Measurements from ENCODE around the gene GBA2.

Gene GBA2

GRCh38 chr9:35763803-35764202 is 14.8 kb upstream of the GBA2 start:
- peak; percentile 40 for DNase-seq

GRCh38 chr9:35763181-35763580 is 14.2 kb upstream of the GBA2 start:
- no peak for DNase-seq

DNA sequence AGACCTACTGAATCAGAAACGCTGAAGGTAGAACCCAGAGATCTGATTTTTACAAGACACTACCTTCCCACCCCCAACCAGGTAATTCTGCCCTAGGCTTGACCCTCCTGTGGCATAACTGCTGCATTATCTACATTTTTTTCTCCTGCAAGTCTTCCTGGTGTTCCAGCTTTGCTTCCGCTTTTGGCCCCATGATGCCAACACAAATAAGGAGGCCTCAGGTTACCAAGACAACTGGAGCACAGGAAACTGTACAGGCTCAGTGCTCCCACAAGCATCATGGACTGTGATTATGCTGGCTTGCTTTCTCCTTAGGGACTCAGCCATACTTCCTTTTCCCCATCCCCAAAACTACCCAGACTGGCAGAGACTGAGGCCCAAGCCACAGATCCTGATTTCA is 11.6 kb upstream of the GBA2 start:
- no peak for DNase-seq

- no peak for DNase-seq
Measured at GRCh38 chr9:35759795-35760194, 10.8 kb upstream of the GBA2 start.

DNA sequence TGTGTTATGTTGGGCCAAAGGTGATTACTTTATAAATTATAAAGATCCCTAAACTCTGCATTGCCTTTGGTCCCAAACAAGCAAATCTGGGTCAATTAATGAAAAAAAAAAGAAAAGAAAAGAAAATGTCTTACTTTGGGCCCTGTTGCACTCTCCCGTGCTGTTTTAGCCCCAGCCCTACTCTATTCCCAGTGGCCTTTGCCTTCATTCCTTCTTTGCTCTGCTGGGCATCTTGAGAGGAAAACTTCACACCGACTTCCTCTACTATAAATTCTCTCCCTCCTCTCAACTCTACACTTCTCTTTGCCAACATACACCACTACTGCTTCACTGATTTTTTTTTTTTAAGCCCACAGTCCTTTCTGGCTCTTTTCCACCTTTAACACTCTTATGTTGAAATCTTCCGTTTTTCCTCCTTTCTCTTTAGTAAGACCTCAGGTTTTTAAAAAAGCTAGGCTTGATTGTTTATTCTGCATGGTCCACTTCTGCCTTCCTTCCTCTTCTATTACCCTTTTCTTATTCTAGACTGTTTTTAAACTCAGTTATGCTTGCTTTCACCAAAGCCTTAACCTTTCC is 9.5 kb upstream of the GBA2 start:
- DNase-seq = no peak

GRCh38 chr9:35757892-35758275 is 8.9 kb upstream of the GBA2 start:
- peak; percentile 31 for DNase-seq

DNA sequence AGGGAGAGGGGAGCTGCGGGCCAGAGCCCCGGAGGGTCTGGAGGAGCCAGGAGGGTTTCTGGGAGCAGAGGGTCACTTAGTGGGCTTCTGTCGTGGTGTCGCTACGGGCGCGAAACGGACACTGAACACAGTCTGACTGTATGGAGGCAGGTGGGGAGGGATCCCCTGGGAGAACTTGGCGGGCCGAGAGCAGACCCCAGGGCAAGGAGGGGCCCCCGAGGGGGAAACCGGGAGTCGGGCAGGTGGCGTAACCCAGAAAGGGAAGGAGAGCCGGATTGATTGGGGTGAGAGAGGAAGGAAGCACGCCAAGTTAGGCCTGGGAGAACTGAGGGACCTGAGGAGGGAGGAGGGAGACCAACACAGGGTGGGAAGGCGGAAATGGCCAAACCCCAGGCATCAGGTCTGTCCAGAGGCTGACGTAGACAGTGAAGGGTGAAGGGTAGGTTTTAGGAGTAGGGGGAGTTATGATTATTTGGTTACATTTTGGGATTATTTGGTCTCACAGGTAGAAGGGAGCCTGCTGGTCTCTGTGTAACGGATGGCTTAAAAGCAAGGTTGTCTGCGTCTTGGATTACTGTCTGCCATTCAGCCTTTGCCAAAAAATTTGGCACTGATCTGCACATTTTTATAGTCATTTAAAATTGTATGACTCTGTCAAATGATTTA is 8.3 kb upstream of the GBA2 start:
- peak; percentile 74 for DNase-seq

DNA sequence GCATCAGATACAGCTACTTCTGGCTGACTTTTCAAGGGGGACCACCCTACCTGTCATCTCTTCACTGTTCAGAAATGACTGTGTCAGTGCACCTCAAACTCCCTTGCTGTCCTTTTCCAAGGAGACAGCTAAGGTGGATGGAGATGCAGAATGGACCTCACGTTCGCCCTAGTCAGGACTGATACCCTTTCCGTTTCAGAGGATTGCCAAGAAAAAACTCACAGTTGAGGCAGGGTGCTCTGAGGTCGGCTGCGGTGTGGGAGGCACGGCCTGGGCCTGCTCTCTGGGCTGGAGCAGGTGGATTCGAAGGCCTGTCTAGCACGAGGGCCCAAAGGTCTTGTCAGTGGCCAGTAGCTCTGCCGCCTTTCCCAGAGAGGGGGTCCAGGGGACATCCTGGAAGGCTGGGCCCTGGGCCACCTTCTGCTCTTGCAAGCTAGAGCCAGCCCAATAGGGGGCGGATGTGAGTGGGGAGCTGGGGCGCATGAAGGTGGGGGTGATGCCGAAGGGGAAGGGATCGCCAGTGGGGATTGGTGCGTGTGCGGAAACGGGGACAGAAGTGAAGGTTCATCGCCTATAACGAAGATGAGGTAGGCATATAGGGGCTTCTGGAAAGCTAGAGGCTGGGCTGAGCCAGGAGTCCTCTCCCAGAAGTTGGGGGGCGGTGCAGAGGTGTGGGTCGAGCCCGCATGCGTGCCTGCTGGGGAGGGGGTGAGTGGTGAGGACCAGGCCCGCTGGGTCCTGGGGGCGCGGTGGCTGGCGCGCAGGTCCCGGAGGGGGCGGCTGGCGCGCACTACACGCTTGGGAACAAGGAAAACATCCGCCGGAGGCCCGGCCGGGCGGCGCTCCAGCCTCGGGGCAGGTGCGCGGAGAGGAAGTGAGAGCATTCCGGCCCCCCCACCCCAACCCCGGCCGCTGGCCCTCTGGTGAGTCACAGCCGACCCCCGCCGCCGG is 7.5 kb upstream of the GBA2 start:
- peak; percentile 84 for DNase-seq

GRCh38 chr9:35755071-35755470 is 6.0 kb upstream of the GBA2 start:
- DNase-seq = no peak

DNA sequence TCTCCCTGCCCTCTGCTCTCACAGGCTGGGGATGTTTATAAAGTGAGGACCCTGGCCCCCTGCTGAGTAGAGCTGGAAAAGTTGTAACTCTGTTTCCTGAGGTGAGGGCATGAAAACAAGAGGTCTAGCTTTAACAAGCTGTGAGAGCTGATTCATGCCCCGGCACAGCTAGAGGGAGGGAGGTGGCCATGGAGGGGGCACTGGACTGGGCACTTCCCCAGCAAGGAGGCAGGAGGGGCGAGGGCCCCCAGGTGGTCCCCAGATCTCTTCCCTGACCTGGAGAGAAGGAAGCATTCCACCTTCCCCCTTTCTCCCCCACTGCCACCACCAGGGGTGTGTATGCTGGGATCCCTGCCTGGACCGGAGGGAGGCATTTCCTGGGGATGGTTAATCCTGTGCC is 5.2 kb upstream of the GBA2 start, which contains the start of gene MSMP:
Gene MSMP (minus strand): TSS at position 13 of the 400 bp plus-strand sequence. CDS start 147 bp downstream, outside the sequence.
- no peak for DNase-seq

- no peak for DNase-seq
Measured at GRCh38 chr9:35753466-35753865, 4.4 kb upstream of the GBA2 start.

- DNase-seq = no peak
Measured at GRCh38 chr9:35750256-35750531, 1.2 kb upstream of the GBA2 start.

- peak; percentile 57 for DNase-seq
Measured at GRCh38 chr9:35749515-35750255, 657 bp upstream of the GBA2 start.

DNA sequence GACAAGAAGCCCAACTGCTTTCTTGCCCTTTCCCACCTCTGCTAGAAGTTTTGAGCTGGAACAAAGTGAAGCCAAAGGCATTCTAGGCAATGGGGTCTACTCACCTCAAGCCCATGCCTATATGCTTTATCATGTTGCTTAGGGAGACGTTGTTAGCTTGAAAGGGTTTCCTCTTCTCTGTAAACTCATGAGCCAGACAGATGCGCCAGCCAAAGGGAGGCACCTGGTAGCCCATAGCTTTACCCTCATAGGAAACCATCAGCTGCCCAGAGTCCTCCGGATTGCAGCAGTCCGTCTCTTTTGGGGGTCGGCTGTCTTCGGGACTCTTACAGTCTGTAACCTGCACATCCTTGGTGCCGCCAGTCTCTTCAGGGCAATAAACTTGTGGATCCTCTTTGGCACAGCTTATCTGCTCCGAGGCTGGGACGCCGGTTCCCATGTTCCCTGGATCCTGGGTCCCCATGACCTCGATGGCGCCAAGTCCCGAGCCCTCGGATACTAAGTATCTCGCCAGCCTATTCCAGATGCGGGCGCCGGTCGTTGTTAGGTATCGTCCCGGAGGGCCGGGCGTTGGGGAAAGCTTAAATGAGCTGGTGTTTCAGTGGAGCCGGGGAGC is 678 bp downstream of the GBA2 start:
- peak; percentile 24 for DNase-seq

GRCh38 chr9:35746583-35746982 is 2.4 kb downstream of the GBA2 start:
- no peak for DNase-seq

DNA sequence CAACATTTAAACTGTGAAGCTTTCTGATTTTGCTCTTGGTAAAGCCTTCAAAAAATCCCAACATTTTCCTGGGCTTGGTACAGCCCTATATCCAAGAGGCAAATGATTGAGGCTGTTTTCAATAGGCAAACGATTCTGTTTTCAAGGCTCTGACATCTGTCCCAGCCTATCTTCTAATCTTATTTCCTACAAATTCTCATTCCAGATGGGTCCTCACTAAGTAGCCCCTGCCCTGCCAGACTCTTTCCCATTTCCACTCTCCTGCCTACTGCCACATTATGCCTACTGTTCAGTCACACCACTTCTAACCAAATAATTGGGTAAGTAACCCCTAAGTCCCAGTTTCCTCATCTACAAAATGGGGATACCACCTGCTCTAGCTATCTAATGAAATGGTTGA is 3.5 kb downstream of the GBA2 start:
- no peak for DNase-seq

DNA sequence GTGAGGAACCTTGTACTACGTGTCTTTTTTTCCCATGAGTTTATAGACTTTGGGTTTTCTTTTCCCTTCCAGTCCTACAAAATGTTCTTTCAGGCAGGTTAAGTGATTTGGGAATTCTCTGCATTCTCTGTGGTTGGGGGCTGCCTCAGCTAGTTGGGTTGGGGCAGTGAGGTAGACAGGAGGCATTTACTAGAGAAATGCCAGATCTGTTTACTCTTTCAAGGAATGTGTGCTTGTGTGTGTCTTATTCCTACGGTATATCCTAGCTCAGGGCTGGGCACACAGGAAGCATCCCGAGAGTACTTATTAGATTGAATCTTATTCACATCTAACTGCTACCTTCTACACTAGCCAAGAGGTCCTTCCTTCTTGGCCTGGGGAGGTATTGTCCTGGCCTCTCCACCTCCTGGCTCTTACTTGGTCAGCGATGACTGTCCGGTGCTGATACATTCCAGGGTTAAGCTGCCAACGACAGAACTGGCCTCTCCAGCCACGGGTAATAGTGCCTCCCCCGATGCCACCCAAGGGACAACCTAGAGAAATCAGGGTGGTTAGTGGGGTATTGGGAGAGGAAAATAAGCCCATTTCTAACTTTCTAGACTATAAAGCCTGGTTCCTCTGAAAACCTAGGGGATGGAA is 5.0 kb downstream of the GBA2 start:
- DNase-seq = no peak

- DNase-seq = peak; percentile 34
Measured at GRCh38 chr9:35743452-35743851, 5.6 kb downstream of the GBA2 start.

DNA sequence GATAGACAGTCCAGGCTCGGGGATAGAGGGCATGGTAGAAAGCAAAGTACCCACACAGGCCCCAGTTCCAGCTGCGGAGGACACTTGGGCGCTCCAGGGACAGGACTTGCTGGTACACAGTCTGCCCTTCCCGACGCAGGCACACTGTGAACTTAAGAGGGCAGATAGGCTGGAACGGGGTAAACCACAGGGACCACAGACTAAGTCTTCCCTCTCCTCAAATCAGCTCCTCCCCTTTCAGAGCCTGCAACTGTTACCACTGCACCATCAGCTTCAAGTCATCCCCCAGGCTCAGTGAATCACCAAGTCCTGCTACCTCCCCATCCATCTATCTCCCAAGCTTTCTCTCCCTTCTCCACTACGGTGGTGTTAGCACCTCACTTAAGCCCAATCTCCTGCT is 7.3 kb downstream of the GBA2 start:
- DNase-seq = peak; percentile 66

DNA sequence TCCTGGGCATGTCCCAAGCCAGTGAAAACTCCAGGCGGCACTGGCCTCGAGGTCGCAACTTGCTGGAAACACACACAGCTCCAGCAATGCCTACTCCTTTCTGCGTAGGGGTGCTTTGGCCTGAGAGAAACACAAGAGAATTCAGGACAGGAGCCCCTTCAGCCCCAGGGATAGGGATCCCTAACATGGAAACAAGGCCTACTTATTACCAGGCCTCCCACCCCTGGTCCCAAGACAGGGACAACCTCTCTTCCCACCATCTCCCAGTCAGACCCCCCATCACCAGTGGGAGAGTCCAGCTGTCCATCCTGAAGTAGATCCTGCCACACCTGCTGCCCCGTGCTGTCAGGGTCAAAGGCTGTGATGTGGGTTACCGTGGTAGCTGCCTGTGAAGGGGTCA is 8.8 kb downstream of the GBA2 start:
- DNase-seq = no peak

DNA sequence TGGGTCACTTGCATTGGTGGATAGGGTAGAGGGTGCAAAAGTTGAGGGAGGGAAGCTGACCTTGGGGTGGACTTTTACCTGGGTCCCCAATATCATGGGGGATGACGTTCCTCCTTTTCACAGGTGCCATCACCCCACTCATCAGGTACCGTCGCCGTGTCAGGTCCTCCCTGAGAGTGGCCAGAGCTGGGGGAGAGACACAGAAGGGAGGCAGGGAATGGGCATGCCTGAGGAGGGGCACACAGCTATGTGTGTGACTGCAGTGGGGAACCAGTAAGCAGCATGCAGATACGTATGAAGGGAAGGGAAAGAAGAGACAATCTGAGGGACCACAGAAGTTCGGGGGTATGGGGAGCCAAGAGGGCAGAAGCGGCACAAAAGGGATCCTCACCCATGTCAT is 10.1 kb downstream of the GBA2 start:
- DNase-seq = no peak

DNA sequence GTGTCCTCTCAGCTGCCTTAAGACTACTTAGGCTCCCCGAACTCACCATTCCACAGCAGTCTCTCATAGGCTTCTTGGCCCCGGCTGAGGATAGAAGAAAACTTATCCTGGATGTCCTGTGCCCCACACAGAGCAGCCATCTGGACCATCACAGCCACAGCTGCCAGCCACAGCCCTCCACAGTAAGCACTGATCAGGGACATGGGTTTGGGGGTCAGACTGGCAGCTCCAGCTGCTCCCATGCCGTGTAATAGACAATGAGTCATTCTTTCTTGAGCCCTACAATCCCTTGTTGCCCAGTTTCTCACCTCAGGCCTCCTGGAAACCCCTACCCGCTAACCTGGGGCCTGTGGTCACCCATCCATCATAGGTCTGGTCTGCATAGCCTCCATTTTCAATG is 10.8 kb downstream of the GBA2 start:
- DNase-seq = no peak

Measured in OCI-M1 (cell line).